Muscle layer of colon (tissue), 2 donors: ENCODE data around the gene ARL17B.
"Not testable (repeated sequence)": the region's sequence is repeated elsewhere in the genome, so short reads cannot be mapped to it uniquely, and the experiment has no call there.

Source experiments
- H3K27ac ChIP-seq: one replicate; pipeline ENCODE4 v1.7.0; 2013; ENCODE audit warnings: low read depth, mild to moderate bottlenecking, low read length, moderate library complexity
- H3K27me3 ChIP-seq, 2 donors: one replicate each; pipeline ENCODE4 v1.7.0; 2013; ENCODE audit warnings: low read length in 2 of 2, mild to moderate bottlenecking in 2 of 2; ENCODE audit not compliant: insufficient read depth in 2 of 2, control insufficient read depth in 1 of 2
- H3K36me3 ChIP-seq: one replicate; pipeline ENCODE4 v1.7.0; 2013; ENCODE audit warnings: mild to moderate bottlenecking, low read length; ENCODE audit not compliant: insufficient read depth
- H3K4me1 ChIP-seq: one replicate; pipeline ENCODE4 v1.7.0; 2013; ENCODE audit warnings: mild to moderate bottlenecking, low read length; ENCODE audit not compliant: insufficient read depth
- H3K4me3 ChIP-seq, 2 donors: one replicate each; pipeline ENCODE4 v1.7.0; 2013; ENCODE audit warnings: low read length in 2 of 2, low read depth in 1 of 2, mild to moderate bottlenecking in 1 of 2, moderate library complexity in 1 of 2
- H3K9ac ChIP-seq: one replicate; pipeline ENCODE4 v1.7.0; 2013; ENCODE audit warnings: low read length
- H3K9me3 ChIP-seq: one replicate; pipeline ENCODE4 v1.7.0; 2013; ENCODE audit warnings: mild to moderate bottlenecking, low read length
- donor health status: abdominal sarcoma.
- donor health status: Adenocarcinoma of cecum.

ARL17B gene

DNA sequence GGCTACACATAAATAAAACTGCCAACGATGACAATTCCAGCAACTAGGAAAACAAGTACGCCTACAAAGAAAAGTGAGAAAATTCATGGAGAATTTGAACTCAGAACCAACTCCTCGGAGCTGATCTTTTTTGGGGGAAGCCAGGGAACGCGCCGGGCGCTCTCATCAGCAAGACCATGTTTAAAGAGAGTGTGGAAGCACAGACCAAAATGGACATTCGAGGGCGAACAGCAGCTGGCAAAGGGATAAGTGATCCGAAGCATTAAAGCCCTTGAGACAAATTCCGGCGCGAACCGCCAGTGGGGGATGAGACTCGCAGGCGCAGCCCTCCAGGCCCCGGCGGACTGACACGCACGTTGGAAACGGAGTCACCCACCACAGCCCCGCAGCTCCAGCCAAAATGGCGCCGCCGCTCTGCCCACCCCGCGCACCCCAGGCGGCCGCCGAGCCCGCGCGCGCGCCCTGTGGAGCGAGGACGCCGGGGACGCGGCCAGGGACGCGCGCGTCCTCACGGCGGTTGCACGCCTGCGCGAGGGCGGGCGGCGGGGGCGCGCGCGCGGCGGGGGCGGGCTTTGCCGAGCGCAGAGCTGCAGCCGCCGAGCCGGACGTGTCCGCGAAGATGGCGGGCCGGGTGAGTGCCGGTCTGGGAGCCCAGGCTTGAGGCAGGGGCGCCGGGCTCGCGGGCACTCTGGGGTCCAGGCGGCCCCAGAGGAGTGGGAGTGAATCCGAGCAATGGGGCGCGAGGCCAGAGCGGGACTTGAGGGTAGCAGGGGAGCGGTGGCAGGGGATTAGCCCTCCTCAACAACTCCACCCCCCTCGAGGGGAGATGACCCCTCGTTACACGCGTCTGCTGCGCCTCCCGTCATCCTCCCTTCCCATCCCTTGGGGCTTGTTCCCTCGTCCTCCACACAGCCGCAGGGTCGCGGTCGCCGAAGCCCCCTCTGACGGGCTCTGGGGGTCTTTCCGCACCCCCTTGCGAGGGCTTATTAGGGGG, 11.0 kb upstream of the ARL17B start:
- not testable (repeated sequence) for H3K4me1 ChIP-seq, H3K36me3 ChIP-seq, H3K27ac ChIP-seq, H3K27me3 ChIP-seq, H3K9ac ChIP-seq, H3K4me3 ChIP-seq, H3K9me3 ChIP-seq

DNA sequence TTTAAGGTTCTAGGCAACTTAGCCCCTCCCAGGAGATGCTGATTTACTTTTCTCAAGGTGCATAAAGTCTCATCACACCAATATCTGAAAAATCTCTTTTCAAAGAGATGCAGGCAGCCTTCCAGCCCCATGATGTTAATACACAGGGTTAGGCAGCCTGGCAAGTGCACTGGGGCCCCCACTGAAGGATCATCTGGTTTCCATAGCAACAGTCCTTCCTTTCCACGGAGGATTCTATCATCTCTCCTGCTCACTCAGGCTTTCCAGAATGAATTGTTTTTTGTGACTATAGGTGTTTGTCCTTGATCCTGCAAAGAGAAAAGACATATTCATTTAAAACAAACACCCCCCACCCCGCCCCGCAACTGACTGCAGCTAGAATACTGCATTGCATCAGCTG, 6.0 kb upstream of the ARL17B start:
- not testable (repeated sequence) for H3K9me3 ChIP-seq, H3K36me3 ChIP-seq, H3K4me1 ChIP-seq, H3K27ac ChIP-seq, H3K4me3 ChIP-seq, H3K27me3 ChIP-seq, H3K9ac ChIP-seq

DNA sequence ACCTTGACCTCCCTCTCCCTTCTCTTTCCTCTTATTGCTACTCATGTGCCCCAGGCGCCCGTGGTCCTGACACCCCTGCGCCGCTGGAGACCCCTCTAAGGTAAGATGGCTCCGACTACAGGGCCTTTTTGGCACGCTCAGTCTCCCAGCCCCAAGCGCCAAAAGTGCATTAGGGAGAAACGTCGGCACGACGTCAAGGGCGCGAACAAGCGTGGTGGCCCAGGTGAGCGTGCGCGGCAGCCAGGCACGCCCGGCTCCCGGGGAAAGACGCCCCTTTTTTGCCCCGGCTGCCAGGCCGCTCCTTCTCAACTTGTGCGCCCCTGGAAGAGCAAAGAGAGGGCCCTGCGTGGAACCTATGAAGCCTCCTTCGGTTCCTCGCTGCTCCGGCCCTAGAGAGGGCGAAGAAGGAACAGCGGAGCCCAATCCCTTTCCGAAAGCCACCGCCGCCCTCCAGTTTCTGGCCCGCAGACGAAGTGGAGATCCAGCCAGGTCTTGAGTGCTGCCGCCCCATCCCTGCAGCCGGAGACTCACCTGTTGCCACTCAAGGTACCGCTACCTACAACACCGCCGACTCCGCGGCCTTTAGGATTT, 326 bp downstream of the ARL17B start:
- not testable (repeated sequence) for H3K36me3 ChIP-seq, H3K9ac ChIP-seq

DNA sequence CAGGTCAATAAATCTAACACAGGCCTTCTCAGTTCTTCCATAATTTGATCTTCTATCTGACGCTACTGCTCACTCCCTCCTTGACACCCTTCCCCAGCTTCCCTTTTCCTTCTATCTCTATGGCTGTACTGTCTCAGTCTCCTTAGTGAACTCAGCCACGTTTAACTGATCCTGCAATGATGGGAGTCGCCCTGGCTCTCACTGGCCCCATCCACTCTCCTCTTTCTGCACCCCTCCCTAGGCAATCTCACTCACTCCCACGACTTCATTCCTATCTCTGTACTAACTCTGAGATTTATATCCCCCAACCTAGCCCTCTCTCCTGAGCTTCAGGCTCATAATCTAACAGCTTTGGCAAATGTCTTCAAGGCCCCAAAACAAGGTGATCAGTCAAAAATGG, 7.7 kb downstream of the ARL17B start:
- not testable (repeated sequence) for H3K27me3 ChIP-seq, H3K9me3 ChIP-seq, H3K9ac ChIP-seq, H3K4me3 ChIP-seq, H3K27ac ChIP-seq, H3K36me3 ChIP-seq, H3K4me1 ChIP-seq

More for the DNA sequence above, 326 bp downstream of the ARL17B start:
- H3K4me1 ChIP-seq, H3K27me3 ChIP-seq, H3K4me3 ChIP-seq, H3K27ac ChIP-seq, H3K9me3 ChIP-seq: not testable (repeated sequence)

DNA sequence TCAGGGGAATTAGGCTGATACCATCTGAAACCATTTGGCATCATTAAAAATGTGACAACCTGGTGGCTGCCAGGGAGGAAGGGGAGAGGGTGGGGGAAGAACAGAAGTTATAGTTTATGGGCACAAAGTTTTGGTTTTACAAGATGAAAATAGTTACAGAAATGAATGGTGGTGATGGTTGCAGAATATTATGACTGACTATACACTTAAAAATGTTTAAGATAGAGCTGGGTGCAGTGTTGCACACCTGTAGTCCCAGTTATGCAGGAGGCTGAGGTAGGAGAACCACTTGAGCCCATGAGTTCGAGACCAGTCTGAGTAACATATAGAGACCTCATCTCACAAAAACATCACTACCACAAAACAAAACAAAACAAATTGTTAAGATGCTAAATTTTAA, 12.5 kb downstream of the ARL17B start:
- H3K9me3 ChIP-seq, H3K9ac ChIP-seq, H3K4me3 ChIP-seq, H3K36me3 ChIP-seq, H3K27ac ChIP-seq, H3K27me3 ChIP-seq, H3K4me1 ChIP-seq: not testable (repeated sequence)

DNA sequence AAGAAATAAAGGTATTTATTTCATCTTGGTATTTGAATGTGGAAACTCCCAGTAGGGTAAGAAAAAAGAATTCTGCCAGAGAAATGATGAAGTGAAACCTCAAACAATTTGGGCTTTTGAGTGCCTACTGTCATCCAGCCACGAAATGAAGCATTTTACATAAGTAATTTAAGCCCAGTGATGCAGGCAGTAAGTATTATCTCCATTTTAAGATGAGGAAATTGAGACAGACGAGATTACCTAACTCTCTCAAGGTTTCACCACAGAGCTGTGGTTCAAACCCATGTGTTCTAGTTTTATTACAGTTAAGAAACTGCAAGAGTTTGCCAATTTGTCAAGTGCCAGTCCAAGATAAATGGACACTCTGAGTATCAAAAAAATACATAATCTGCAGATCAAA, 13.2 kb downstream of the ARL17B start:
- H3K9me3 ChIP-seq, H3K4me3 ChIP-seq, H3K9ac ChIP-seq, H3K27ac ChIP-seq, H3K4me1 ChIP-seq, H3K27me3 ChIP-seq, H3K36me3 ChIP-seq: not testable (repeated sequence)

DNA sequence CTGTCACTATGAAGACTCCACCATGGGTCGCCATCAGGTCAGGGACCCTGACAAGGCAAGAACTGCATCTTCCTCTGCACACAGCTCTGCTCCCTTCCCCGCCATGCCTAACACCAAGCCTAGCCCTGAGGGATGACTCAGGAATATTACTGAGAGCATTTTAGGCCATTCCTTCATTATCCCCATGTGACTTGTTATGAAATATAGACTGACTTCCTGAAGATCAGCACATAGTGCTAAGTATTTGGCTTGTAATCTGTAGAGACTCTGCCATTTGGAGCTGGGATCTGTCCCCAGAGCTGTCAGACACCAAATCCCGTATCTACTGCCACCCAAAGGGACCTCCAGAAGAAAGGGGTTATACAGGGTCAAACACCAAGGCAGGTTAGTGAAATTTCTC, 19.4 kb downstream of the ARL17B start:
- H3K4me1 ChIP-seq, H3K36me3 ChIP-seq, H3K9me3 ChIP-seq, H3K27me3 ChIP-seq, H3K27ac ChIP-seq, H3K4me3 ChIP-seq, H3K9ac ChIP-seq: not testable (repeated sequence)

DNA sequence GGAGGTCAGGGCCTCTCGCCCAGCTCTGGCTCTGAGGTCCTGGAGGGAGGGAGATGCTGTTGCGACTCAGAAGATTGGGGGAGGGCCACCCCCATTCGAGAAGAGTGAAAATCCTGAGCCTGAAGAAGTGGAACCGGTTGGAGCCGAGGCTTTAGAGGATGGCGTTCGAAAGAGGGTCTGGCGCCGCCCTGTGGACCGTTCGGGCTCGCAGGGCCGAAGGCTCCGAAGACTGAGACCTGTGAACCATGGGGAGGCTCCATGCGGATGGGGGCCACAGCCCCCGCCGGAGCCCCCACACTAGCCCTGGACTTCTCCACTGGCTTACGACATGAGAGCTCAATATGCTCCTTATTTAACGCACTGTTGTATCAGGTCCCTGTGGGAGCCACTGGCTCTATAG, 20.3 kb downstream of the ARL17B start:
- H3K36me3 ChIP-seq, H3K4me1 ChIP-seq, H3K27ac ChIP-seq, H3K4me3 ChIP-seq, H3K27me3 ChIP-seq, H3K9ac ChIP-seq, H3K9me3 ChIP-seq: not testable (repeated sequence)

DNA sequence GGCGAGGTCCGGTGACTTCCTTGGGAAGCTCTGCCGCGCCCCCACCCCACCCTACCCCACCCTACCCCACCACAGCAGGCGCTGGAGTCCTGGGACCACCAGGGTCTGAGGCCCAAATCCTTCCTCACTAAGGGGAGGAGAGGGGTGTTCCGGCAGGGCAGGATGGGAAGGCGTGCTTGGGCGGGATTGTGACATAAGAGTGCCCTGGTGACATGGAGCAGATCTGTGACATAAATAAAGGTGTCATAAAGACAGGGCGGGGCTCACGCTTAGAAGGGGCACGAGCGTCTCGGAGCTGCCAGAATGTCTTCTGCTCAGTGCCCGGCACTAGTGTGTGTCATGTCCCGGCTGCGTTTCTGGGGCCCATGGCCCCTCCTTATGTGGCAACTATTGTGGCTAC, 66.7 kb downstream of the ARL17B start, which contains the start of gene LRRC37A:
Gene LRRC37A (plus strand): TSS at position 301 of the 400 bp plus-strand sequence. CDS start 3 bp downstream, at position 304.
- H3K27me3 ChIP-seq, H3K27ac ChIP-seq, H3K36me3 ChIP-seq, H3K9me3 ChIP-seq, H3K4me1 ChIP-seq, H3K9ac ChIP-seq, H3K4me3 ChIP-seq: not testable (repeated sequence)

DNA sequence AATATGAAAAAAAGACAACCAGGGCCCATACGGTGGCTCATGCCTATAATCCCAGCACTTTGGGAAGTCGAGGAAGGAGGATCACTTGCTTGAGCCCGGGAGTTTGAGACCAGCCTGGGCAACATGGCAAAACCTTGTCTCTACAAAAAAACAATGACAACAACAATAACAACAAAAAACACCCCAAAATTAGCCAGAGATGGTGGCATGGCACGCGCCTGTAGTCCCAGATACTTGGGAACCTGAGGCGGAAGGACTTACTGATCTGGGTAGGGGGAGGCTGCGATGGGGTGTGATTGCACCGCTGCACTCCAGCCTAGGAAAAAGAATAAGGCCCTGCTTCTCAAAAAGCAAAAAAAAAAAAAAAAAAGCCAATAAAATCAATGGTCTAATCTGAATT, 69.9 kb downstream of the ARL17B start:
- H3K4me3 ChIP-seq, H3K4me1 ChIP-seq, H3K9ac ChIP-seq, H3K9me3 ChIP-seq, H3K27me3 ChIP-seq, H3K27ac ChIP-seq, H3K36me3 ChIP-seq: not testable (repeated sequence)

DNA sequence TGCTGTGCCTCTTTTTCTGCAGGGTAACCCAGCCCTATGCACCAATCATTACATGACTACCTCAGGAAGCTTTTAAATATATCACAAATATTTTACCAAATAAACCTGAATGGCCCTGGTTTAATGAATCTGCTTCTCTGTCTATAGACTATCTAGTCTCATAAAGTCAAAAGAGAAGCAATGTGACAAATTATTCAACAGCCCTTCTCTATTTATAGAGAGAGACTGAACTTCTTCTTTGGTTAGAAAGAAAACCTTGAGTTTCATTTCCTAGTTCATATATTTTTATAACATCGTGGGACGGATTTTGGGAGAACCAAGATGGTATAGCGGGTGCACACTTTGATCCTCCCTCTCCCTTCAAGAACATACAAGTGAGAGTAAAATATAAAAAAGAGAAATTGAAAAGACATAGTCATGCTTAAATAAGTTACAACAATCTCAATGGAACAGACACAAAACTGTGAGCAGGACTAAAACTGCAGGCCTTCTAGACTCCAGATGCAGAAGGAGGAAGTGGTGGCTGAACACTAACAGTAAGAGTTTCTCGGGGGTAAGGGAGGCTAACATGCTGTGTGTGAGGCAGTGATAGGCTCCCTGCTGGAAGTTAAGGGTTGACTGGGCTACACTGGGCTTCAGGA, 70.5 kb downstream of the ARL17B start:
- not testable (repeated sequence) for H3K36me3 ChIP-seq, H3K4me1 ChIP-seq, H3K4me3 ChIP-seq, H3K27me3 ChIP-seq, H3K27ac ChIP-seq, H3K9ac ChIP-seq, H3K9me3 ChIP-seq
